NCI-H2107 (cell line): ENCODE measurements around the gene RARS1.

ENCODE experiments used
- DNase-seq: peaks from one replicate; lab custom pipeline; 2025; lab: John Stamatoyannopoulos, UW

The RARS1 gene

DNA sequence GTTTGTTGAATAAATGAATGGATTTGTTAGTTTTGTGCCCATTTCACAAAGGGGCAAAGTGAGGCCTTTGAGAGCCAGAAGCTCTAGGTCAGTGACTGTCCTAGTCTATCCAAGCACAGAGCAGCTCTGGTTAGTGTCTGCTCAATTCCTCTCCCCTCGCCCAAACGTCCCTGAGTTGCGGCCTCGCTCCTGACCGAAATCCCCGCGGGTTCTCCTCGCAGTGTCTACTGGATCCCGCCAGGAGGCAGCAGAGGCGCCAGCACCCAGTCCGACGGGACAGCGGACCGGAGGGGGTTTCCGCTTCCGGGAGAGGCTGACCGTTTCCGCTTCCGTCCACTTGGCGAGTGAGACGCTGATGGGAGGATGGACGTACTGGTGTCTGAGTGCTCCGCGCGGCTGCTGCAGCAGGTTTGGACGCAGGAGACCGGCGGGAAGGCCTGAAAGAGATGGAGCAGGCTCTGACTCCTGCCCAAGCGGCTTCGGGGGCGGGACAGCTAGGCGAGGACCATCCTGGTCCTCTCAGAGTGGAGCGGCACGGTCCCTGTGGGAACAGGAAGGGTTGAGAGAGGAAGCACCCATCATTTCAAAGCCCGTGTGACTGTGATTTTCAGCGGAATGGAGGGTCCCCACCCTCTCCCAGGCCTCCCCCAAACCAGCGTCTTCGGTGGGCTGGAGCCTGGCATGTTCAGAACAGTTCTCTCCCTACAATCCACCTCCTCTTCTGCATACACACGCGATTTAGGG, at the start of gene RARS1:
TSS of gene RARS1 (plus strand) at position 336 of the 744 bp plus-strand sequence. CDS start at position 364, 28 bp downstream.
- DNase-seq, result peak; percentile 60

DNA sequence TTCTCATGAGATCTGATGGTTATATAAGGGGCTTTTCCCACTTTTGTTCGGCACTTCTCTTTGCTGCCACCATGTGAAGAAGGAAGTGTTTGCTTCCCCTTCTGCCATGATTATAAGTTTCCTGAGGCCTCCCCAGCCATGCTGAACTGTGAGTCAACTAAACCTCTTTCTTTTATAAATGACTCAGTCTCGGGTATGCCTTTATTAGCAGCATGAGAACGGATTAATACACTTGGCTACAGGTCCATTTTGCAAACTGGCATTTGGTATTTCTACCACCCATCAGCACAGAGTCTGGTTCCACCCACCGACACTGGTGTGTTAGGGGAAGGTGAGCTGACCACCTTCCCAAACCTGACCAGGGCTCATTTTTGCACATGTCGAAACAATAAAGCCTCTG, 47.9 kb upstream of the RARS1 start:
- no peak for DNase-seq

DNA sequence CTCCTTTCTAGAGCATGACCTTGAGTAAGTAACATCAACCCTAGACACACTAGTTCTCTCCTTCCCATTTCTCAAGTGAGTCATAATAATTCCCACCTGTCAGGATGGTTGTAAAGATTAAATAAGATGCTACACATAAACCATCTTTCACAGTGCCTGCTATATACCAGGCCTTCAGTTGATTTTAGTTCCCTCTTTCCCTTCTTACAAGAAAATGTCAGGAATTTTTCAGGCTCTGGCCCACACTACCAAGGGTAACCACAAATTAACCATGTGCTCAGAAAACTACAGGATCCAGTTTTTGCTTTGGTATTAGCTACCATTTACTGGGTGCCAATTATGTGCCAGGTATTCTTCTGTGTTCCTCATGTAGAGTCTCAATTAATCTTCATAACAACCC, 42.7 kb upstream of the RARS1 start:
- no peak for DNase-seq

DNA sequence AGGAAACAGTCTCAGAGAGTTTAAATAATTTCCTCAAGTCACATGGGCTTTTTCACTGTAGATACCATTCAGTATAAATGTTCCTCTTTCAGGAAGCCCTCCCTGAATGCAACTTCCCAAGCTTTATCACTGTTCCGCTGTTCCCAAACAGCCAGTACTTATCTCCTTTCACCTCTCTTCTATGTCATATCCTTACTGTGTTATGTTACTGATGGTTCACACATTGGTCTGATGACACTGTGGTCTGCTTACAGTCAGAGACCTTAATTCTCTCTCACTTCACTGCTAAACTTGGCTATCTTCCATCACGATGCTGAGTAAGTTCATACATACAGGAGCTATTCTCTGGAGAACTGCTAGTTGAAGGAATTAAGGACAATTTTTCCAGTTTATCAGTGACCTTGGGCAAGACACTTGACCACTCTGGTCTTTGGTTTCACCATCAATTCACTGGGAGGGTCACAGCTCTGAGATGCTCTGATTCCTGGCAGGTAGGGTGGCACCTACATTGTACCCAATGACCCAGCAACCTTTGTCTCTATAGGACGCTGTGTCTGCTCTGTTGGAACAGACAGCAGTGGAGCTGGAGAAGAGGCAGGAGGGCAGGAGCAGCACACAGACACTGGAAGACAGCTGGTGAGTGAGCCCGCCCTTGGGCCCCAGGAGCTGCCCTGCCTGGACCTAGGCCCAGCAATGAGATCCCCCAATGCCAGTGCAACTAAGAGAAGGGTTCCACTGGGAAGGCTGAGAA, 42.1 kb upstream of the RARS1 start:
- no peak for DNase-seq

DNA sequence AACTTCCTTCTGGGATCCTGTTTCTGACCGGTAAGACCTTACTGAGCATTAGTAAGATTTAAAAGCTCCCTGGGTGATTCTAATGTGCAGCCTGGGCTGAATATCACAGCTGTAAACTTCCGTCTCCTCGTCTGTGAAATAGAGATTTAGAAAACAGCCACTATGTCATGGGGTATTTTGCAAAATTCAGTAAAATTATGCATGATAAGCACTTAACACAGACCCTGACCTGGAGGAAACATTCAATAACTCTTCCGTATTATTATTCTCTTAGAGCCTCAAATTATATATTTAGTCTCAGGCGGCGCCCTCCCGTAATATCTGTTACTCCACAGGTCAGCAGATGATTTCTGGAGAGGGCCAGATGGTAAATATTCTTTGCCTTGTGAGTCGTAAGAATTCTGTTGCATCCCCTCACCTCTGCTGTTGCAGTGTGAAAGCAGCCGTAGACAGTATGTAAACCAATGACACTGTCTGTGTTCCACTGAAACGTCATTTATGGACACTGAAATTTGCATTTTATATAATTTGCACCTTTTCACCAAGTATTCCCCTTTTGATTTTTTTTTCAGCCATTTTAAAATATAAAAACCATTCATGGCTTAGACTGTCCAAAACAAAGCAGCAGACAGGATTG, 39.2 kb upstream of the RARS1 start:
- no peak for DNase-seq

DNA sequence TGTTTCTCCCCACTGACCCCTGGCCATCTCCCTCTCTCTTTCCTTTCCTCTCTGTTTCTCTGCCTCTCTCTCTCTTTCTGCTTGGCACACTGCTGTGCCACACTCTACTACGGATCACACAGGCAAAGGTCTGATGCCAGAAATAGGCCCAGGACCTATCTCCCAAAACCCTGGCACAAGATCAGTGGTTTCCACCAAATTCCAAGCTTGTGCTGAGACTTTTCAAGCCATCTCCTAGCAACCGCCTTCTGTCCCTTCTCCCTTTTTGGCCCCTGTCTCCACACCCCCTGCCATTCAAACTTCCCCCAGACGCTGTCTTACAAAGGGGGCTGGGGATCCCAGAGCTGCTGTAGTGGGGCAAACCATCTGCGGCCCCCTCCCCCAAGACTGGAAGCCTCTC, 38.5 kb upstream of the RARS1 start:
- DNase-seq, result no peak

DNA sequence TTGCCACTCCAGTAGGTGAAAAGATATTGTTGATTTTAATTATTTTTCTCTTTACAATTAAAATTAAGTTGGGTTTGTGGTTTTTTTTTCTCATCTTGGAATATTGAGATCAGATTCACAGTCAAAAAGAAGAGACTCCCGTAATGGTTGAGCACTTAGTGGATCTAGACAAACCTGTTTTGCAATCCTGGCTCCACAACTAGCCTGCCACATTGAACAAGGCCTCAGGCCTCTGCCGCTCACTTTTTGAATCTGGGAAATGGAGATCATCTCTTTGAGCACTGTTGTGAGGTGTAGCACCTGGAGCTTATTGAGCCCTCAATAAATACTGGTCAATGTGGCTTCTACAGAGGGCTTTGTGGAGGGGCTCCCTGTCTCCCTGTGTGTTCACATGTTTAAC, 37.1 kb upstream of the RARS1 start:
- DNase-seq, result no peak

DNA sequence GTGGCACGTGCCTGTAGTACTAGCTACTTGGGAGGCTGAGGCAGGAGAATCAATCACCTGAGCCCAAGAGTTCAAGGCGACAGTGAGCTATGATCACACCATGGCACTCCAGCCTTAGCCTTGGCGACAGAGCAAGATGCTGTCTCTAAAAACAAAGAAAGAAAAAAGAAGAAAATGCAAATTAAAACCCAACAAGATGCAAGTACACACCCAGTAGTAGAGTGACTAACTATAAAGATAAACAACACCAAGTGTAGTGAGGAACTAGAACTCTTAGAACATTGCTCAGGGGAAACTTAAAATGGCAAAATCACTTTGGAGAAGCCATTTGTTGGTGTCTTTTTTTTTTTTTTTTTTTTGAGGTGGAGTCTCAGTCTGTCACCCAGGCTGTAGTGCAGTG, 34.7 kb upstream of the RARS1 start:
- DNase-seq, result no peak

DNA sequence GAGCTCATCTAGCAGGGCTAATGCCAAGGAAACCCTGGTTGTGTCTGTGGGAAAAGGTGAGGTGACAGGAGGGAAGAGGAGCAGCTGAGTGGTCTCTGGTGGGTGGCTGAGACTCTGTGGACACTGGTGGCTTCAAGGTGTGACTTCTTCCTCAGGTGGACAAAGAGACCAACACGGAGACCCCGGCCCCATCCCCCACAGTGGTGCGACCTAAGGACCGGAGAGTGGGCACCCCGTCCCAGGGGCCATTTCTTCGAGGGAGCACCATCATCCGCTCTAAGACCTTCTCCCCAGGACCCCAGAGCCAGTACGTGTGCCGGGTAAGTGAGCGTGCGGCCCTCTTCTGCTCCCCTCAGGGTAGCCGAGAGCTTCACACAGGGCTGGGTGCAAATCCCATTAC, 31.1 kb upstream of the RARS1 start:
- DNase-seq, result no peak

DNA sequence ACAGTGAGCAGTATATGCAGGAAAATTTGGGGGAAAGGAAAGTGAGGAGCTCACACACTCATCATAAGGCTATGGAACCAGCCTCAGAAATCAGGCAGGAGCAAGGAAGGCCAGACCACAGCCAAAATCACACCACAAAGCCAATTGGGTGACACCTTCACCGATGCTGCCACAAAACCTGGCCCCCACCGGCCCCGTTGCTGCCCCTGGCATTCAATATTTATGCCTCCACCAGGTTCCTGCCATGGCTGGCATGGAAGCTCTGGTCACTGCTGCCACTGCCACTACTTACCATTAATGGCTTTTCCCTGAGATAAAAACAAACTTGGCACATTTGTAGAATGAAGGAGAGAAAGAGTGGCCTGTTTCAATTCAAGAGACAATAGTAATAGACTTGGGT, 28.7 kb upstream of the RARS1 start:
- no peak for DNase-seq

DNA sequence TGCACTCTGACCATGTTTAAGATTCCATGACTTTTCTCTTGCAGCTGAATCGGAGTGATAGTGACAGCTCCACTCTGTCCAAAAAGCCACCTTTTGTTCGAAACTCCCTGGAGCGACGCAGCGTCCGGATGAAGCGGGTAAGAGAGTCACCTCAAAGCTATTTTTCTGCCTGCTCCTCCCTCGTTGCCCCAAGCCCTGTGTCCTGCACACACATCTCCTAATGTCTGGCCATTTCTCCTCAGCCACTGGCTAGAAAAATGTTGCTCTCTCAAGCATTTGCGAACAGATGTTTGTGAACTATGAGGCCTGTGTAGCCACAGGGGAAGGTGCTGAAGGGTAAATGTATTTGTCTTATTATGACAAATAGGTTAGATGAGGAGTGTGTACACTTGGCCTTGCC, 25.7 kb upstream of the RARS1 start:
- no peak for DNase-seq

DNA sequence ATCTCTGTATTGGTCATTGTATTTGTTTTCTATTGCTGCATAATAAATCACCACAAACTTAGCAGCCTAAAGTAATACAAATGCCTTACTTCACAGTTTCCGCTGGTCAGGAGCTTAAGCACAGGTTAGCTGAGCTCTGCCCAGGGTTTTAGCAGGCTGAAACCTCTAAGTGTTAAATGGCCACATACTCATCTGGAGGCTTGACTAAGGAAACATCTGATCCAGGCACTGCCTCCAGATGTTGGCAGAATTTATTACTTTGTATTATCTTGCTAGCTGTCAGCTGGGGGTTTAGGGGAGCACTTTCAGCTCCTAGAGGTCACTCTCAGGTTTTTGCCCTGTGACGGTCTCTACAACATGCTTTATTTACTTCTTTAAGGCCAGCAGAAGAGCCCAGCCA, 23.2 kb upstream of the RARS1 start:
- no peak for DNase-seq

DNA sequence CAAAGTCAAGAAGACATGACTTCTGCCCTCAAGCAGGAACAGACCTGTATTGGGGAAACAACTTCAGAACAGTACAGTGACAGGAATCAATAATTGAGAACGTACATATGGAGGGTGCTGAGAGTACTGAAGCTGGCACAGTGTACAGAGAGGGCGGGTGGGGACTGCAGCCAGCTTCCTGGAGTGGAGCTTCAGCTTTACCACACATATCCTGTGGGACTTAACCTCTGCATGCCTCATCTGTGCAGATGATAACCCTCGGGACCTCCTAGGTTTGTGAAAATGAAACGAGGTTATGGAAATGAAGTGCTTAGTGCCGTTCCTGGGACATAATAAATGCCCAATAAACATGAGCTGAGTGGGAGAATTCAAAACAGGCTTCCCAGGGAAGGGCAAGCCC, 22.1 kb upstream of the RARS1 start:
- no peak for DNase-seq

DNA sequence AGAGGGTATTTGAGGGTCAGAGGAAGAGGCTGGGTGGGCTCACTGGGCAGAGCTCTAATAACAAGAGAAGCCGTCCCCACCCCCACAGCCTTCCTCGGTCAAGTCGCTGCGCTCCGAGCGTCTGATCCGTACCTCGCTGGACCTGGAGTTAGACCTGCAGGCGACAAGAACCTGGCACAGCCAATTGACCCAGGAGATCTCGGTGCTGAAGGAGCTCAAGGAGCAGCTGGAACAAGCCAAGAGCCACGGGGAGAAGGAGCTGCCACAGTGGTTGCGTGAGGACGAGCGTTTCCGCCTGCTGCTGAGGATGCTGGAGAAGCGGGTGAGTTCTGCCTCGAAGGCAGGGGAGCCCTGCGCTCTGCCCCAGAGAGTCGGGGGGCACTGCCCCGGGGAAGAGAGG, 21.6 kb upstream of the RARS1 start:
- no peak for DNase-seq

DNA sequence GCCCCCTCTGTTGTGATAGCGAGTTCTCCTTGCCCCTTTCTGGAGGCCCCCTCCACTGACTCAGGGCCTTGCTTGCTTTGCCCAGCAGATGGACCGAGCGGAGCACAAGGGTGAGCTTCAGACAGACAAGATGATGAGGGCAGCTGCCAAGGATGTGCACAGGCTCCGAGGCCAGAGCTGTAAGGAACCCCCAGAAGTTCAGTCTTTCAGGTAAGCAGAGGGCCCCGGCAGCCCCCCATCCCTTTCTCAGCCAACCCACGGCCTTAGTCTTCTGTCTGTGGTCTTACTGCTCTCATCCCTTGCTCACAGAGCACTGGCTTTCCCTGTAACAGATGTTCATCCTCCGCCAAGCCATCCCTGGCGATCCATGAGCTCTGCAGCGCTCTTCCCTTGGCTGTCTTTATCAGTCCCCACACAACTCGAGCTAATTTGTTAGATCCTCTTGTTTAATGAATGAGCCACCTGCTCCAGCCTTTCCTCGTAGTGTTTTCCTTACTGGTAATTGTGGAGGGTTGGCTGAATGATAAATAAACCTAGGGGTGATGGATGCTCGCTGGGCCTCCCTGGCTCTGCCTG, 18.4 kb upstream of the RARS1 start:
- no peak for DNase-seq

DNA sequence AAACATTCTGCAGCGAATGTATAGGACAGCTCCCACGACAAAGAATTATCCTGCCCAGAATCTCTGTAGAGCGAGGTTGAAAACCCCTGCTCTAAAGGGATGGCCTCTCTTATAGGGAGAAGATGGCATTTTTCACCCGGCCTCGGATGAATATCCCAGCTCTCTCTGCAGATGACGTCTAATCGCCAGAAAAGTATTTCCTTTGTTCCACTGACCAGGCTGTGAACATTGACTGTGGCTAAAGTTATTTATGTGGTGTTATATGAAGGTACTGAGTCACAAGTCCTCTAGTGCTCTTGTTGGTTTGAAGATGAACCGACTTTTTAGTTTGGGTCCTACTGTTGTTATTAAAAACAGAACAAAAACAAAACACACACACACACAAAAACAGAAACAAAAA, 17.4 kb upstream of the RARS1 start:
- no peak for DNase-seq

DNA sequence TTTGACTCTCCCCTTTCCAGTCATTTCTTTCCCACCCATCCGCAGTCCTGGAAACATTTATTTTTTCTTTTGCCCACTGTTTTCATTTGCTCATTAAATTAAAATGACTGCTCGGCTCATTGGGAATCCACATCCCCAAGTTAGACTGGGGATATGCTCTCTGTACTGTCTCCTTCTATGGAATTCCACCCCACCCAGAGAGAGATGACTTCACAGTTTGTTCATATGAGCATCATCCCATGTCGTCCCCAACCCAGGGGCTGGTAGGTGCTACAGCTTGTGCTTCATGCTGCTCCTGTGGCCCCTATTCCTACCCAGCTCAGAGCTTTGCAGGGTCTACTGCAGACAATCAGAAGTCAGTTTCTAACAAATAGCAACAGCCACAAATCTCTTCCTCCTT, 16.5 kb upstream of the RARS1 start:
- DNase-seq, result no peak

DNA sequence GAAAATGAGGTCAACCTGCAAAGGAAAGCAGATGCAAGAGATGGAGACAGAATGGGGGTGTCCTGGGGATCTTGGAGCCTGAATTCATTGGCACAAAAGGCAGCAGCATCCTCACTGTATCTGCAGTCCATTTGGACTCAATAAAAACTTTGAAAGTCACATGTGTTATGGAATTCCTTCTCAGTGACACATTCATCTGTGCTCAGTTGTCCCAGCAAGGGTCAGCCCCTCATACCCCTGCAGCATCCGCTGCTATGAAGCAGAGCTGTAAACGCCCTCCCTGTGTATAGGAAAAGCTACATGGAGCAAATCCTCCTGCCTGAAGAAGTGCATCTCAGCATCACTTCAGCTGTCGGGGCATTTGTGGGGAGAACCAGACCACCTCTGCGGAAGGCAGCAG, 14.5 kb upstream of the RARS1 start:
- DNase-seq, result no peak

DNA sequence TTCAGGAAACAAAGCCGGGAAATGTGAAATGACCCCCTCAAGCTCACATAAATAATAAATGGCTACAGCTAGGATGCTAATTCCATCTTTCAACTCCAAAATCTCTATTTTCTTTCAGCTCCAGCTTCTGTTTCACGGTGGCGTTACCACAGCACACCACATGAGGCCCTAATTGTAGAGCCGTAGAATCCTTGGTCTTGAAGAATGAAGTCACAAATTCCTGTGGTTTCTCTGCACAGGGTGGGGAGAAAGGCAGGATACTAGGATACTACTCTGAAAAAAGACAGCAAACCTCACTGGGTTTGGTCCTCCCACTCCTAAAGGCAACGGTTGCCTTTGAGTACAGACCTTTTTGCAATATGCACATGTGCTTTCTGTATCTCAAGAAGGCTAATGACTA, 13.9 kb upstream of the RARS1 start:
- no peak for DNase-seq

DNA sequence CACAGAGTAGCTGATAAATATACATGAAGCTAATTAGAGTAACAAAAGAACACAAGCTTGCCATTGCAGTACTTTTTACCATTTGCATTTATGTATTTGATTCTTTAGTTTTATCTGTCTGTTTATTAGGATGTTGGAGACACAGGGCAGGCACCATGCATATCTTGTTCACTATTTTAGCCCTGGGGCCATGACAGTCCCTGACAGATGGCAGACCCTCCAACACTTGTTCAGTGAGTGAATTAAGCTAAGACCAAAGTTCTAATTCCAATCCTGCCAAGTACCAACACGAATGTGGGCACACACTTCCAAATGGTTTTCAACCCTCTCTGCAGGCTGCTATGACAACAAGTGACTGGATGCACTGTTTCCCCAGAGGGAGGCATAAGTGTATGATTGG, 12.0 kb upstream of the RARS1 start:
- no peak for DNase-seq

DNA sequence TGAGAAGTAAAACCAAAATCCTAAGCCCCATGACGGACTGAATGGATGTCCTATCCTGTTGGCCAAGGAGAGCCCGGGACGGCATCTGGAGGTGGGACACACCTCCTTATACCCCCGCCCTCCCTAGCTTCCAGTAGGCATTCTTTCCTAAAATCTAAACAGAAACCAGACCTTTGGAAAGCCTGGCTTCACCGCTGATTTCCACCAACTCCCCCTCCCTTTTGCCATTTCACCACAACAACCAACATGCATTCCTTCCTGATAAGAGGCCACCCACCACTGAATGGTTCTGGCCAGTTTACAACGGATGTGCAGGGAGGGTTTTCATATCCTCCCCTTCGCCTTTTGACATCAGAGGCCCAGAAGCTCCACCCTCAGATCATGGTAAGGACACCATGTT, 9.2 kb upstream of the RARS1 start:
- no peak for DNase-seq

DNA sequence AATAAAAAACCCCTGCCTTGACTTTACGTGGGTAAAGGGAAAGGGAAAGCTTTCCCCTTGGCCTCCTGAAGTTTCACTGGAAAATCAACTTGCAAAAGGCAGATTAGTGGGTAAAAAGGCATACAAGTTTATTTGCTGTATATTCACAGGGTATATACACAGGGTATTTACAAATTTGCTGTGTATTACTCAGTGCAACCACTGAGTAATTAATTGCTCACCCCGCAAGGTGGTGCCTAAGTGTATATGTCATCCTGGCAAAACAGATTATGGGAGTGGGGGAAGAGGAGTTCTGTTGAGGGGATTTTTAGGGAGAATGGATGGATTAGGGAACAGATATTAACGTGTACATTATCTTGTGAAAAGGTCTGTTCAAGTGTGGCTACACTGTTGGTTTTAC, 7.1 kb upstream of the RARS1 start:
- no peak for DNase-seq

DNA sequence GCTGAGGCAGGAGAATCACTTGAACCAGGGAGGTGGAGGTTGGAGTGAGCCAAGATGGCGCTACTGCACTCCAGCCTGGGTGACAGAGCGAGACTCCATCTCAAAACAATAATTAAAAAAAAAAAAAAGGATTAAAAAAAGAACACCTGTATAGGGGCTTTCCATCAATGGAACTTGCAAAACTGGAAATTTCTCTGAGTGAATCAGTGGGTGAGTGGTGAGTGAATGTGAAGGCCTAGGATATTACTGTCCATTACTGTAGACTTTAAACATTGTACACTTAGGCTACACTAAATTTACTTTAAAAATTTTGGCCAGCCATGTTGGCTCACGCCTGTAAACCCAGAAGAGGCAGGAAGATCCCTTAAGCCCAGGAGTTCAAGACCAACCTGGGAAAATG, 5.7 kb upstream of the RARS1 start:
- DNase-seq, result no peak
